Right lobe of liver (tissue), 4 donors: Measurements from ENCODE around the gene SFXN3.

ENCODE experiments used
- POLR2A ChIP-seq: fragments of 450-650 bp; IDR thresholded peaks from one replicate; pipeline ENCODE4 v1.6.1; 2017; ENCODE audit warnings: antibody characterized with exemption, mild to moderate bottlenecking
- TF ChIP-seq, protein P1 (sequence below), 4 donors: fragments of 200-600 bp in 3 of 4; fragments of 450-650 bp in 1 of 4; IDR thresholded peaks; one replicate each; pipeline versions ENCODE4 v1.5.1 to v1.8.0; 2016 to 2022; ENCODE audit warnings: antibody characterized with exemption in 4 of 4, mild to moderate bottlenecking in 2 of 4
- donor health status: DM: no; HTN: no; CAD: no.
- donor health status: DM: no; HTN: no; CAD: no.
- donor health status: DM: no; HTN: yes; CAD: no.

DNA sequence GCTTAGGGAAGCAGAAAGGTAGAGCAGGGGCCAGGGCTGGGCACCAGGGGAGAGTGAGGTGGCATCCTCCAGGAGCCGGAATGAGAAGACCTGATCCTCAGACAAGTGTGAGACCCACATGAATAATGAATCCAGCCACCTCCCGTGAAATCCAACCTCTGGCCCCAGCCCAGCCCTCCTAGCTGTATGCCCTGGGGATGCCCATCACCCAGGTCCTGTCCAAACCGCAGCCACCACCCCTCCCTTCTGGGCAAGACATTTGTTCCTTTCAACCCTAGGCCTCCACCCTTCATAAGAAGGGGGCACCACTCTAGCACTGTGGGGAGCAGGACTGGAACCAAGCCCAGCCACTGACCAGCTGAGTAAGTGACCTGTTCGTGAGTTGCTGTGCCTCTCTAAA lies 9.8 kb upstream of the SFXN3 start:
- TF ChIP-seq, protein P1, sequence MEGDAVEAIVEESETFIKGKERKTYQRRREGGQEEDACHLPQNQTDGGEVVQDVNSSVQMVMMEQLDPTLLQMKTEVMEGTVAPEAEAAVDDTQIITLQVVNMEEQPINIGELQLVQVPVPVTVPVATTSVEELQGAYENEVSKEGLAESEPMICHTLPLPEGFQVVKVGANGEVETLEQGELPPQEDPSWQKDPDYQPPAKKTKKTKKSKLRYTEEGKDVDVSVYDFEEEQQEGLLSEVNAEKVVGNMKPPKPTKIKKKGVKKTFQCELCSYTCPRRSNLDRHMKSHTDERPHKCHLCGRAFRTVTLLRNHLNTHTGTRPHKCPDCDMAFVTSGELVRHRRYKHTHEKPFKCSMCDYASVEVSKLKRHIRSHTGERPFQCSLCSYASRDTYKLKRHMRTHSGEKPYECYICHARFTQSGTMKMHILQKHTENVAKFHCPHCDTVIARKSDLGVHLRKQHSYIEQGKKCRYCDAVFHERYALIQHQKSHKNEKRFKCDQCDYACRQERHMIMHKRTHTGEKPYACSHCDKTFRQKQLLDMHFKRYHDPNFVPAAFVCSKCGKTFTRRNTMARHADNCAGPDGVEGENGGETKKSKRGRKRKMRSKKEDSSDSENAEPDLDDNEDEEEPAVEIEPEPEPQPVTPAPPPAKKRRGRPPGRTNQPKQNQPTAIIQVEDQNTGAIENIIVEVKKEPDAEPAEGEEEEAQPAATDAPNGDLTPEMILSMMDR (IDR thresholded peaks at IDR 0.05) = no peak
- TF ChIP-seq POLR2A = no peak
